NCI-H2107 treated with DMSO at 0.1 percent for 48 hours (cell line): Measurements from ENCODE around the gene COG3.
A peak's percentile ranks its signal among the peaks of the same experiment; 100 is the strongest.

ENCODE experiments used
- DNase-seq: peaks from one replicate; lab custom pipeline; 2025; ENCODE audit not compliant: unreplicated experiment; lab: John Stamatoyannopoulos, UW

The COG3 gene

DNA sequence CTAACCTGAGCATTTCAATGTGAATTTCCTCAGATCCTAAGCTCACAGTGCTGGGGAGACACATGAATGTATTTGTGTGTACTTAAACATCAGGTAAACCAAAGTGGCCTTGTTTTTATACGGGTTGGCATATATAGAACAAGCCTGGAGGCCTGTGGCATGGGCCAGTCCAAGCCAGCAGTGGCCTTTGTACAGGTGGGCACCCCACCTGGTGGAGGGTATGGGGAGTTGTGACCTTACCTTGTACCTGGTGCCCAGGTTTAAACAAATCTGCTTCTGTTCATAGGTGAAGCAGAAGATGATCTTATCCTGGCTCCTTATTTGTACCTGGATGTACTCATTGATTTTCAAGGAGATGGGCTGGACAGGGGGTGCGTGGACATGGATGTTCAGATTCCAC, 79.8 kb downstream of the COG3 start:
- DNase-seq: no peak

DNA sequence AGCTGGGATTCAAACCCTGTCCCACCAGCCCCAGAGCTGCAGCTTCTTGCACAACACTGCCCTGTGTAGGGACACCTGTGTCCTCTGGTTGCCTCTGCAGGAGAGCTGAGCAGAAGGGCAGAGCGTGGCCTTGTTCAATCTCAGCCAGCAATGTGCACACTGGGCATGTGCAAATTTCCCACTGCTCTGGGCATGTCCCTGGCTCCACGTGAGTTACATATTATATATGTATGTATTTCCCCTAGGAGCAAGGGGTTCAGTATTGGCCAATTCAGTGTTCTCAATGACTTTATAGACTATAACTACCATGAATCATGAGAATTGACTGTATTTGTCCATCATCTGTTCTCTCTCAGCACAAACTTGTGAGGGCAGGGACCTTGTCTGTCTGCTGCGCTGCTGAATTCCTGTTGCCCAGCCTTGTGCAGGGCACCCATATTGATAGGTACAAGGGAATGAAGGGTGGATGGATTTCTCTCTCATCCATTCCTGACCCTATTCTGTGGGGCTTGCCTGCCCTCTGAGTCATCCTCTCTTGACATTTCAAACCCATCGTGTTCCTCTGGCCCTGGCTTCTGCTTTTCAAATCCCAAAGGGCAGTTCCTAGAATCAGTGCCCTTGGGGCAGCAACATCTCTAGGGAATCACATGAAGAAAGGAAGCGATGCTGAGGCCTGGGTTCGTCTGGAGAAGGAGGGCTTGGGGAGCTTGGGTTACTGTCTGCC, 81.1 kb downstream of the COG3 start:
- no peak for DNase-seq

DNA sequence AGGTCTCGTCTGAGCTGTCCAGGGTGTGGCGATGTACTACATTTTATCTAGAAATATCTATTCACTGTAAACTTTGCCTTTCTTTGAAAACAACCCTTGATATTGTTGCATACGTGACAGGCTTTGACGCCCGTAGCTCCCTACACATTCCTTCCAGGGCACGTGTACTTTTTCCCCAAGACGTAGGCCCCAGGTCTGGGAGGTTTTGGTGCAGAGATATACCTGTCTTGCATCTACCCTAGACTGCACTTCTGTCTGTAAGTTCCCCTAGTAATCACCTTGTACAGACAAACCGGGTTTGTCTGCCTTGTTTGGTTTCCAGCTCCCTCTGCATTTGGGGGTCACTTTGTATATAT, 81.6 kb downstream of the COG3 start:
- DNase-seq: no peak

DNA sequence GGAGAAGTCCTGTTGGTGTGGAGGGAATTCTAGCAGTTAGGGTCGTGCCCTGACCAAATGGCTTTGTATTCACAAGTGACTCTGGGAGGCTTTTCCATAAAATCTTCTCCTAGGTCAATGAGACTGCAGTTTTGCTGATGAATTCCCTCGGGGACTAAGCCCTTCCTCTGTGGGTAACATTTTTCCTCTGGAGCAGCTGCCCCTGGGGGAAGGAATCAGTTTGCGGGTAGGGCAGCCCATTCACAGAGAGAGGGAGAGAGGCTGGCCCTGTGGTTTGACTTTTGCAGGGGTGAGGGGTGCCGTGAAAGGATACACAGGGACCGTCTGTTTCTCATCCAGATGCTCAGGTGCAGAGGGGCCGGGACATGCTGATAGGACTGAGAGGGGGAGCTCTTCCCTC, 83.5 kb downstream of the COG3 start:
- DNase-seq: peak; percentile 40

DNA sequence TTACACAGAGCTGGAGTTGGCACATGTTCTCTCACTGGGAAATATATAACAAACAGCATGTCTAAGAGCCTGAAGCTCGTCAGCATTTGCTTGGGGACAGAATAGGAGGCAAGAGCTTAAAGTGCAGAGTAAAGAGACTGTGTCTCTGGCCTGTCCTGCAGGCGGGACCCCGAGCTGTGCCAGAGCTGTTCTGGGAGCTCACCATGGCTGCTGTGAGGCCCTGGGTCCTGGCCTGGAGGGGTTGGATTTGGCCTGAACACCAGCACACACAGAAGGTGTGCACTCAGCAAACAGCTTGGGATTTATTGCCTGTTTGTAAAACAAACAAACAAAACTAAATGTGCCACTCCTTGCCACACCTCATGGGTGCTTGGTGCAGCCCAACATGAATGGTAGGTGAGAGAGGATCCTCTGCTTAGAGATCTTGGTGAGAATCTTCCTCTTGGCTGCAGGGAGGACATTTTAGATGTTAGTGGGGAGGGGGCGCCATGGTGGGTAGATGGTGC, 89.9 kb downstream of the COG3 start:
- DNase-seq: no peak

DNA sequence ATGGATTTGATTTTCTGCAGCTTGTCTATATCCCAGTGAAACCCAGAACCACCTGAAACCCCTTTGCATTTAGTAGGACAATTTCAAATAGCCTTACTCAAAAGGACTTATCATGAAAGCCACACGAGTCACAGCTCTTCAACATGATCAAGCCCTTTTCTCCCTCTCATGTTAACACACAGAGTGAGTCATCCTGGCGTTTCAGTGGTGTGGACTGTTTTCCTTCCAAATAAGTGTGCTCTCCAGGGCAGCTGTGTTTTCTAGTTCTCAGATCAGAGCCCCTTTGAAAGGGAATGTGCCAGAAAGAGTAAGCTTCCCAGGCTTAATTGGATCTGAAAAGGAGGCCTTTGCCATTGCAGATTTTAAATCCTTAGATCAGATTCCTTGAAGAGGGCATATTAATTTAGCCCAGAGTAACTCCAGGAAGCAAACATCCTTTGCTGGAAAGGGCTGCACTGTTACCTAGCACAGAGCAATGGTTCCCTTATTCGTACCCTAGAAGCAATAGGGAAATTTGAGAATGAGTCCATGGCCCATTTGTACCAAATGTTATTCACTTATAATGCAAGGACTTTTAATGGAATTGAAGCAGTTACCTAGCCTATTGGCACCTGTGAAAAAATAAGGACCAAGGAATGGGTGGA, 99.5 kb downstream of the COG3 start:
- DNase-seq: peak; percentile 49

DNA sequence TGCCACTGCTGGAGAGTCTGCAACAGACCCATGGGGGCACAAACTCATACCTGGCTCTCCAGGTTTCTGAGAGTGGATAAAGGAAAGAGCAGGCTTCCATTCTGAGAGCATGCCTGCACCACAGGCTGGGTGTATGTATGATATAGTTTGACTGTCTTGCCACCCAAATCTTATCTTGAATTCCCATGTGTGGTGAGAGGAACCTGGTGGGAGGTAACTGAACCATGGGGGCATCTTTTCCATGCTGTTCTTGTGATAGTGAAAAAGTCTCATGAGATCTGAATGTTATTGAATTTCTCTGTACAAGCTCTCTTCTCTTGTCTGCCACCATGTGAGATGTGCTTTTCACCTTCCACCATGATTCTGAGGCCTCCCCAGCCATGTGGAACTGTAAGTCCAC, 100.6 kb downstream of the COG3 start:
- DNase-seq: no peak

DNA sequence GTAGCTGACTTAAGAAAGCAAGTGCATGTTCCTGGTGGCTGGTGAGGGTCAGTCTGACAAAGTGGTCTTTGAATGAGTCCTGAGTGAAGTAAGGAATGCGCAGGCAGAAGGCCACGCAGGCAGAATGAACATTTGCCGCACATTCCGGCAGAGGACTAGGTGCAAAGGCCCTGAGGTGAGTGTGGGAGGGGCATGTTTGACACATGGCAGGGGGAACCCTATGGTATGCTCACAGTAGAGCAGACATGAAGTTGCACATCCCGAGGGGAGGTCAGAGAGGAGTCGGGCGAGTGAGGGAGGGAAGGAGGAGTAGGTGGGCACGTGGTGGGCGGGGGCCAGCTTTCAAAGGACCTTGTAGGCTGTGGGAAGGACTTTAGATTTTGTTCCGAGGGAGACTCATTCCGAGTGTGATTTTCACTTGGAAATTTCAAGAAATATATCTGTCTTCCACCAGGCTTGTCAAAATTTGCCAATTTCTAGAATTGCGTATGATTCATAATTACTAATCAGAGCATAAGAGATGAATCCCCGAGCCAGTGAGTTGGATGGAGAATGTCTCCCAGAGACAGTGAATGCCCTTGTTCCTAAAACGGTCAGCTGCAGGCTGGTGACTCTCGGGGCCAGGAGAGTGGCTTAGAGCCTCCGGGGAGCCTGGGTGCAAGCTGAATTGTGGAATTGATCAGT, 110.5 kb downstream of the COG3 start:
- DNase-seq: no peak

DNA sequence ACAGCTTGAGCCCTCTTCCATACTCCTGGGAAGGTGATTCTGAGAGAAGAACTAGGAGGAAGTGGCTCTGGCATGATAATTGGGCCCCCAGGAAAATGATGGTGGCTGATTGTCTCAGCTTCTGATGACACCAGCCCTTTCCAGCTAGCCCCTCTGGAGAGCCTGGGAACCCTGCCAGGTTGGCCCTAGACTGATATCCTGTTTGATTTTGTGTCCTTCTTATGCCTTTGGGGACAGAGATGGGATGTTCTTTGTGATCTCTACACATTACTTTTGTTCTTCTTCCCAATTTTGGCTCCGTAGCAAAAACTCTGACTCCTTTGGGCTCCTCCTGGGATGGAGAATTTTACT, 111.1 kb downstream of the COG3 start:
- DNase-seq: no peak

DNA sequence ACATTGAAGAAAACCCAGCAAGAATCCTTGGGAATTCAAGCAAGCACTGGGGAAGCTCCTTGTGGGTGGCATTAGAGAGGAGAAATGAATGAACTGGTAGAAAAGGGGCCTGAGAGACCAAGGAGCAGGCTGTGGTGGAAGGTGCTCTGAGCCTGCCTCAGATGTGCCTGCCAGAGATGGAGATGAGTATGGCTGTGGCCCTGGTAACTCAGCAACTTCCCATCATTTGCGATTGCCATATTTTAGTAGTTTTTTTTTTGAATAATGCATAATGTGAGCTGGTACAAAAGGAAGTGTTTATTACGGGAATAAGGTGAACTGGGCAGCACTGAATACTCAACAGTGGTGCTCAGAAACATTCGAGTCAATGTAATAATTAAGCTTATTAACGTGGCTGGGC, 111.7 kb downstream of the COG3 start:
- DNase-seq: no peak

DNA sequence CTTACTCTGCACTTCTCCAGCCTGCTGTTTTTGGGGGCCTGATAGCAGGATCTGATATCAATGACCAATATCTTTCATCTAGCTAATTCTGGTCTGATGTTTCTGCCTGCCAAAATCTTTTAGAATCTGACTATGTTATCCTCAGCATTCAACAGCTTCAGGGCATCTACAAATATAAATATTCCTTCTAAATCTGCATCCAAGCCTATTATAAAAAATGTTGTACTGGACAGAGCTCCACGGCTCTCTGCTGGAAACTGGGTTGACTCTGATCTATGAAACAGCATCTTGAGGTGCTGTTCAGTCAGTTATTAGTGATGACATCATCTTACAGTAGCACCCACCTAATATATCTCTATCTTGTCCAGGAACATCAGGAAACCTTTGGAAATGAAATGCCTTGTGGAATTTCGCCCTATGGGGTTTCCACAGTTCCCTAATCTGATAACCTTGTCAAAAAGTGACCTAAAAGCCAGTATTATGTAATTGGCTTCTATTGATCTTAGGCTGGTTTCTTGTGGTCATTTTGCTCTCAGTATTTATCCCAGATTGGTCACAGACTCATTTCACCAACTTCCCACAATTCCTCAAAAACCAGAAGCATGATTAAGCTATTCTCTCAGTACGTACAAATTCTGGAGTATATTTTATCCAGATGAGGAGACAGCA, 117.8 kb downstream of the COG3 start:
- DNase-seq: no peak

DNA sequence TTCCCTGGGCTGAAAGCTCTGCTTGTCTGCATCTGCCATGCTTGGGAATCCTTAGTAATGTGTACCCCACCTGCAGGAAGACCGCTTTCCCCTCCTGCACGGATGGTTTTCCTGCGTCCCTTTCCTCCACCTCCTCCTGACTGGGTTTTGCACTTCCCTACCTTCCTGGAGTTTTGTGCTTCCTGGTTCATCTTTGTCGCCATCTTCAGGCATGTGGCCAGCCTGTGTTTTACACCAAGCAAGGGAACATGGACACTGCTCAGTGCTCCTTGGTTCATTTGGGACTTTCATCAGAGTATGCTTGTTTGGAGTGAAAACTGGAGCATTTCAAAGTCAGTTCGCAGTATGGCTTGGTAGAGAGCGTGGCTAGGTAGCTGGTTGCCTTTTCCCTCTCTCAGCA, 120.1 kb downstream of the COG3 start:
- DNase-seq: no peak
